H1 (cell line): ENCODE data around the gene MID1. TPM values are rescaled to one million over a fixed set of nuclear protein-coding genes. Genes with fewer than 3 reads are reported as not detected.

Experiments
- FOSL1 ChIP-seq: IDR thresholded peaks from 2 replicates; pipeline ENCODE4 v1.6.1; 2011; ENCODE audit warnings: mild to moderate bottlenecking, low read depth, low read length, moderate library complexity; ENCODE audit not compliant: insufficient read depth
- TEAD4 ChIP-seq: IDR thresholded peaks from 2 replicates; pipeline ENCODE4 v1.6.1; 2012; ENCODE audit warnings: low read depth, low read length, inconsistent platforms, mixed read lengths
- YY1 ChIP-seq: IDR thresholded peaks from 2 replicates; pipeline ENCODE4 v1.6.1; 2011; ENCODE audit warnings: low read depth, mild to moderate bottlenecking, low read length
- polyA plus RNA-seq, 7 experiments: library from polyadenylated mRNA; depleted of rRNA in 3 of 7; stranded (reverse) in 5 of 7; unstranded in 2 of 7; fragments of >200 nt in 5 of 7; fragments of 200-250 nt in 2 of 7; gene quantifications; 1 replicate in 5 of 7; 2 replicates in 1 of 7; 4 replicates in 1 of 7; pipeline versions ENCODE4 v1.2.1 to v1.2.3, GENCODE V29; 2011 to 2013; ENCODE audit warnings: missing spikeins in 2 of 7, mixed read lengths in 2 of 7
- total RNA-seq: library from RNA; stranded (reverse); fragmentation: NEBNext Ultra II Directional; extraction: Animal tissue kit (Norgen Biotek cat#: 25700); gene quantifications from 2 replicates; pipeline ENCODE4 v1.2.1, GENCODE V29; 2021

Gene MID1
- total and polyA plus RNA-seq, 2 of the 8 experiments (the other 6 are each of a cell fraction or from before 2014, with no cell fraction given): 12.9 to 54.3 TPM

DNA sequence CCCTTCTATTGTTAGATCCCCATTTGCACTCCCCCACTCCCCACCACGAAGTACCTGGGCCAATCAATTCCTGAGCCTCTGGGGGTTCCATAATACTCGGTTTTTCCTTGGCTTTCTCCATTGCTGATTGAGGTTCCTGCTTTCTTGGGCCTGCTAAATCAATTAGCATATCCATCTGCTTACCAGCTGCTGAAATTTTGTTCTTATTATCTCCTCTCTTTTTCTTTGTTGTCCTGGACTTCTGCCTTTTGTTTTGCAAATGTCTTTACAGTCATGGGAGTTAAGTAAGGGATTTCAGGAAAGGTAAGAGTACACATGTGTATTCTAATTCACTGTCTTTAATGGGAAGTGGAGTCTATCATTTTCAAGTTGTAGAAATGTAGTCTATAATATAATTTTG is 222.2 kb downstream of the MID1 start (continued):
- no peak for TF ChIP-seq FOSL1
- TF ChIP-seq TEAD4: no peak
- TF ChIP-seq YY1: no peak
- TF ChIP-seq, all 59 proteins: peak for 0
